HEK293 (cell line): Measurements from ENCODE around the gene SYCP2.
A peak's percentile ranks its signal among the peaks of the same experiment; 100 is the strongest.

Experiments
- CTCF ChIA-PET: fragments of 350-600 bp; formaldehyde crosslinking; extraction: SDS; loops from one replicate; lab custom pipeline; 2021; ENCODE audit warnings: antibody characterized with exemption; lab: Yijun Ruan, JAX
- POLR2A ChIA-PET: fragments of 300-600 bp; formaldehyde crosslinking; extraction: SDS; loops from one replicate; lab custom pipeline; 2020; ENCODE audit warnings: antibody characterized with exemption, inconsistent platforms; lab: Yijun Ruan, JAX
- H3K27ac ChIP-seq: fragments of 200-500 bp; sonication (Bioruptor generic); 2 replicates; pipeline ENCODE4 v1.5.1; 2014; ENCODE audit warnings: low read depth, low read length, control low read depth, inconsistent platforms; ENCODE audit errors: extremely low read depth
- H3K36me3 ChIP-seq, 2 experiments: fragments of 200-500 bp in 1 of 2; sonication (Bioruptor generic) in 1 of 2; 1 replicate in 1 of 2; 2 replicates in 1 of 2; pipeline ENCODE4 v1.5.1; 2014 to 2017; ENCODE audit warnings: inconsistent platforms in 2 of 2, low read length in 2 of 2; ENCODE audit not compliant: control insufficient read depth in 2 of 2, insufficient read depth in 1 of 2
- H3K4me1 ChIP-seq: fragments of 200-500 bp; sonication (Bioruptor generic); 2 replicates; pipeline ENCODE4 v1.5.1; 2014; ENCODE audit warnings: mild to moderate bottlenecking, low read length, inconsistent platforms; ENCODE audit not compliant: control insufficient read depth, insufficient read depth
- H3K4me3 ChIP-seq: 2 replicates; pipeline ENCODE4 v1.5.1; 2011; ENCODE audit warnings: low read depth, mild to moderate bottlenecking, control low read depth, low read length, moderate library complexity
- H3K9me3 ChIP-seq: fragments of 200-500 bp; sonication (Bioruptor generic); 2 replicates; pipeline ENCODE4 v1.5.1; 2014; ENCODE audit warnings: low read depth, low read length, inconsistent platforms; ENCODE audit not compliant: control insufficient read depth, insufficient read depth
- BCL11B ChIP-seq: fragments of 450-650 bp; formaldehyde crosslinking; IDR thresholded peaks from 2 replicates; pipeline ENCODE4 v1.5.1; 2016; ENCODE audit warnings: low read depth, missing biosample characterization, missing genetic modification characterization
- HIC1 ChIP-seq: fragments of 450-650 bp; formaldehyde crosslinking; IDR thresholded peaks from 2 replicates; pipeline ENCODE4 v1.5.1; 2016; ENCODE audit warnings: missing biosample characterization, missing genetic modification characterization
- INSM2 ChIP-seq: fragments of 450-650 bp; formaldehyde crosslinking; IDR thresholded peaks from 2 replicates; pipeline ENCODE4 v1.5.1; 2016; ENCODE audit warnings: missing biosample characterization, missing genetic modification characterization
- KLF17 ChIP-seq: fragments of 450-650 bp; formaldehyde crosslinking; IDR thresholded peaks from 2 replicates; pipeline ENCODE4 v1.5.1; 2016; ENCODE audit warnings: missing biosample characterization, missing genetic modification characterization
- OSR2 ChIP-seq: fragments of 450-650 bp; formaldehyde crosslinking; IDR thresholded peaks from 2 replicates; pipeline ENCODE4 v1.5.1; 2016; ENCODE audit warnings: missing biosample characterization, missing genetic modification characterization
- SETDB1 ChIP-seq: IDR thresholded peaks from one replicate; pipeline ENCODE4 v1.6.1; 2017; ENCODE audit warnings: mild to moderate bottlenecking, low read length, moderate library complexity, mixed read lengths; ENCODE audit not compliant: insufficient read length
- ZFP37 ChIP-seq: fragments of 450-650 bp; formaldehyde crosslinking; IDR thresholded peaks from 2 replicates; pipeline ENCODE4 v1.5.1; 2016; ENCODE audit warnings: missing biosample characterization, missing genetic modification characterization
- ZFP69B ChIP-seq: fragments of 450-650 bp; formaldehyde crosslinking; IDR thresholded peaks from 2 replicates; pipeline ENCODE4 v1.5.1; 2016; ENCODE audit warnings: missing biosample characterization, missing genetic modification characterization
- ZNF146 ChIP-seq: fragments of 450-650 bp; formaldehyde crosslinking; IDR thresholded peaks from 2 replicates; pipeline ENCODE4 v1.5.1; 2016; ENCODE audit warnings: missing biosample characterization, missing genetic modification characterization
- ZNF175 ChIP-seq: fragments of 450-650 bp; formaldehyde crosslinking; IDR thresholded peaks from 2 replicates; pipeline ENCODE4 v1.5.1; 2016; ENCODE audit warnings: missing biosample characterization, missing genetic modification characterization
- ZNF311 ChIP-seq: fragments of 450-650 bp; formaldehyde crosslinking; IDR thresholded peaks from 2 replicates; pipeline ENCODE4 v1.5.1; 2017; ENCODE audit warnings: missing biosample characterization, missing genetic modification characterization, borderline replicate concordance
- ZNF335 ChIP-seq: fragments of 450-650 bp; formaldehyde crosslinking; conservative IDR thresholded peaks from 2 replicates; pipeline ENCODE4 v1.5.1; 2016; ENCODE audit warnings: missing biosample characterization, missing genetic modification characterization
- ZNF416 ChIP-seq: fragments of 450-650 bp; formaldehyde crosslinking; IDR thresholded peaks from 2 replicates; pipeline ENCODE4 v1.5.1; 2016; ENCODE audit warnings: missing biosample characterization, missing genetic modification characterization
- ZNF473 ChIP-seq: fragments of 450-650 bp; formaldehyde crosslinking; IDR thresholded peaks from 2 replicates; pipeline ENCODE4 v1.5.1; 2017; ENCODE audit warnings: missing biosample characterization, missing genetic modification characterization
- ZNF48 ChIP-seq: fragments of 450-650 bp; formaldehyde crosslinking; IDR thresholded peaks from 2 replicates; pipeline ENCODE4 v1.5.1; 2016; ENCODE audit warnings: missing biosample characterization, missing genetic modification characterization
- ZNF510 ChIP-seq: fragments of 450-650 bp; formaldehyde crosslinking; IDR thresholded peaks from 2 replicates; pipeline ENCODE4 v1.5.1; 2018; ENCODE audit warnings: mild to moderate bottlenecking, missing genetic modification characterization, missing biosample characterization; ENCODE audit not compliant: insufficient replicate concordance
- ZNF514 ChIP-seq: fragments of 450-650 bp; formaldehyde crosslinking; IDR thresholded peaks from 2 replicates; pipeline ENCODE4 v1.5.1; 2016; ENCODE audit warnings: missing biosample characterization, missing genetic modification characterization
- ZNF548 ChIP-seq: fragments of 450-650 bp; formaldehyde crosslinking; IDR thresholded peaks from 2 replicates; pipeline ENCODE4 v1.5.1; 2016; ENCODE audit warnings: missing biosample characterization, missing genetic modification characterization
- ZNF560 ChIP-seq: fragments of 450-650 bp; formaldehyde crosslinking; IDR thresholded peaks from 2 replicates; pipeline ENCODE4 v1.5.1; 2017; ENCODE audit warnings: missing biosample characterization, missing genetic modification characterization, borderline replicate concordance
- ZNF561 ChIP-seq: fragments of 450-650 bp; IDR thresholded peaks from 2 replicates; pipeline ENCODE4 v1.5.1; 2018; ENCODE audit warnings: missing biosample characterization, missing genetic modification characterization, borderline replicate concordance
- ZNF596 ChIP-seq: fragments of 450-650 bp; IDR thresholded peaks from 2 replicates; pipeline ENCODE4 v1.5.0; 2018; ENCODE audit warnings: missing biosample characterization, mild to moderate bottlenecking, missing genetic modification characterization, moderate library complexity
- ZNF837 ChIP-seq: fragments of 450-650 bp; formaldehyde crosslinking; IDR thresholded peaks from 2 replicates; pipeline ENCODE4 v1.5.1; 2016; ENCODE audit warnings: missing biosample characterization, missing genetic modification characterization
- TF ChIP-seq, protein P1 (sequence below): fragments of 450-650 bp; formaldehyde crosslinking; optimal IDR thresholded peaks from 2 replicates; pipeline ENCODE3; 2016; ENCODE audit warnings: missing biosample characterization, mild to moderate bottlenecking, missing genetic modification characterization
- TF ChIP-seq, protein P2 (sequence below): fragments of 450-650 bp; formaldehyde crosslinking; IDR thresholded peaks from 2 replicates; pipeline ENCODE4 v1.5.1; 2016; ENCODE audit warnings: missing biosample characterization, missing genetic modification characterization
- TF ChIP-seq, protein P3 (sequence below): fragments of 450-650 bp; formaldehyde crosslinking; IDR thresholded peaks from 2 replicates; pipeline ENCODE4 v1.5.1; 2016; ENCODE audit warnings: missing biosample characterization, missing genetic modification characterization

Gene SYCP2

GRCh38 chr20:59933296-59933848 is at the start of gene SYCP2:
SYCP2 (minus strand) TSS chr20:59933637; CDS start chr20:59922413, 11,224 bp downstream.
- TF ChIP-seq ZNF416 (no peak), ZNF510 (no peak), KLF17 (tag by site-specific recombination) (no peak), ZNF311 (tag by site-specific recombination) (no peak), BCL11B (no peak), ZNF561 (tag by site-specific recombination) (no peak), ZNF514 (tag by site-specific recombination) (no peak), ZNF146 (tag by site-specific recombination) (no peak), ZNF560 (tag by site-specific recombination) (no peak), ZNF48 (tag by site-specific recombination) (no peak), ZFP69B (tag by site-specific recombination) (no peak), OSR2 (no peak)
- TF ChIP-seq, protein P1, sequence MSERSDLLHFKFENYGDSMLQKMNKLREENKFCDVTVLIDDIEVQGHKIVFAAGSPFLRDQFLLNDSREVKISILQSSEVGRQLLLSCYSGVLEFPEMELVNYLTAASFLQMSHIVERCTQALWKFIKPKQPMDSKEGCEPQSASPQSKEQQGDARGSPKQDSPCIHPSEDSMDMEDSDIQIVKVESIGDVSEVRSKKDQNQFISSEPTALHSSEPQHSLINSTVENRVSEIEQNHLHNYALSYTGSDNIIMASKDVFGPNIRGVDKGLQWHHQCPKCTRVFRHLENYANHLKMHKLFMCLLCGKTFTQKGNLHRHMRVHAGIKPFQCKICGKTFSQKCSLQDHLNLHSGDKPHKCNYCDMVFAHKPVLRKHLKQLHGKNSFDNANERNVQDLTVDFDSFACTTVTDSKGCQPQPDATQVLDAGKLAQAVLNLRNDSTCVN (tag by site-specific recombination), result no peak
- TF ChIP-seq, protein P2, sequence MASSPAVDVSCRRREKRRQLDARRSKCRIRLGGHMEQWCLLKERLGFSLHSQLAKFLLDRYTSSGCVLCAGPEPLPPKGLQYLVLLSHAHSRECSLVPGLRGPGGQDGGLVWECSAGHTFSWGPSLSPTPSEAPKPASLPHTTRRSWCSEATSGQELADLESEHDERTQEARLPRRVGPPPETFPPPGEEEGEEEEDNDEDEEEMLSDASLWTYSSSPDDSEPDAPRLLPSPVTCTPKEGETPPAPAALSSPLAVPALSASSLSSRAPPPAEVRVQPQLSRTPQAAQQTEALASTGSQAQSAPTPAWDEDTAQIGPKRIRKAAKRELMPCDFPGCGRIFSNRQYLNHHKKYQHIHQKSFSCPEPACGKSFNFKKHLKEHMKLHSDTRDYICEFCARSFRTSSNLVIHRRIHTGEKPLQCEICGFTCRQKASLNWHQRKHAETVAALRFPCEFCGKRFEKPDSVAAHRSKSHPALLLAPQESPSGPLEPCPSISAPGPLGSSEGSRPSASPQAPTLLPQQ (tag by site-specific recombination), result no peak
- ChIA-PET CTCF (interaction anchor here (0.6 to 2.6 kb wide), 12 partner anchors 12 to 344 kb away, joined by 3 to 19 read pairs (median 3); no protein-coding TSS in a partner anchor), POLR2A (no interaction called here)
- H3K4me1 ChIP-seq, result peaks cover 9% of the 10 kb centered on the region
- peak within 1 kb of the TSS; percentile 55; the same call in 1 of the 2 replicates for H3K27ac ChIP-seq
- H3K9me3 ChIP-seq, result no peaks in the 10 kb centered on the region
- H3K4me3 ChIP-seq, result peak within 1 kb of the TSS; percentile 63
- H3K36me3 ChIP-seq, result no peaks in the 10 kb centered on the region

GRCh38 chr20:59983076-59983475 is 49.6 kb upstream of the SYCP2 start:
- H3K9me3 ChIP-seq, result no peaks in the 10 kb centered on the region
- H3K27ac ChIP-seq, result no peak overlapping the region
- H3K36me3 ChIP-seq, result no peaks in the 10 kb centered on the region
- H3K4me3 ChIP-seq, result no peak overlapping the region
- CTCF ChIA-PET, result interaction anchor here (0.7 kb wide), 1 partner anchor 200 kb away, joined by 3 read pairs; no protein-coding TSS in a partner anchor
- POLR2A ChIA-PET, result no interaction called here
- H3K4me1 ChIP-seq, result no peaks in the 10 kb centered on the region
- TF ChIP-seq ZFP69B (tag by site-specific recombination) (no peak), ZNF335 (tag by site-specific recombination) (no peak), ZNF837 (tag by site-specific recombination) (no peak), ZFP37 (tag by site-specific recombination) (no peak), HIC1 (tag by site-specific recombination) (no peak), ZNF548 (tag by site-specific recombination) (no peak), ZNF596 (tag by site-specific recombination) (no peak), INSM2 (tag by site-specific recombination) (no peak), ZNF416 (no peak), SETDB1 (no peak), ZNF175 (tag by site-specific recombination) (no peak), ZNF473 (tag by site-specific recombination) (no peak)
- TF ChIP-seq, protein P3, sequence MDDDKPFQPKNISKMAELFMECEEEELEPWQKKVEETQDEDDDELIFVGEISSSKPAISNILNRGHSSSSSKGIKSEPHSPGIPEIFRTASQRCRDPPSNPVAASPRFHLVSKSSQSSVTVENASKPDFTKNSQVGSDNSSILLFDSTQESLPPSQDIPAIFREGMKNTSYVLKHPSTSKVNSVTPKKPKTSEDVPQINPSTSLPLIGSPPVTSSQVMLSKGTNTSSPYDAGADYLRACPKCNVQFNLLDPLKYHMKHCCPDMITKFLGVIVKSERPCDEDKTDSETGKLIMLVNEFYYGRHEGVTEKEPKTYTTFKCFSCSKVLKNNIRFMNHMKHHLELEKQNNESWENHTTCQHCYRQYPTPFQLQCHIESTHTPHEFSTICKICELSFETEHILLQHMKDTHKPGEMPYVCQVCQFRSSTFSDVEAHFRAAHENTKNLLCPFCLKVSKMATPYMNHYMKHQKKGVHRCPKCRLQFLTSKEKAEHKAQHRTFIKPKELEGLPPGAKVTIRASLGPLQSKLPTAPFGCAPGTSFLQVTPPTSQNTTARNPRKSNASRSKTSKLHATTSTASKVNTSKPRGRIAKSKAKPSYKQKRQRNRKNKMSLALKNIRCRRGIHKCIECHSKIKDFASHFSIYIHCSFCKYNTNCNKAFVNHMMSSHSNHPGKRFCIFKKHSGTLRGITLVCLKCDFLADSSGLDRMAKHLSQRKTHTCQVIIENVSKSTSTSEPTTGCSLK (tag by site-specific recombination), result no peak
